GM12878 (cell line): ENCODE data around the gene FYTTD1. TPM values are rescaled to one million over a fixed set of nuclear protein-coding genes. Genes with fewer than 3 reads are reported as not detected.

ENCODE experiments used
- CTCF ChIP-seq, 3 experiments: IDR thresholded peaks in 2 of 3; conservative IDR thresholded peaks in 1 of 3; 2 replicates each; pipeline ENCODE4 v1.5.1; 2011; ENCODE audit warnings: low read depth in 3 of 3, low read length in 3 of 3, mild to moderate bottlenecking in 3 of 3, control low read depth in 2 of 3, moderate library complexity in 2 of 3, inconsistent platforms in 1 of 3, mixed read lengths in 1 of 3; ENCODE audit not compliant: control insufficient read depth in 2 of 3, insufficient read depth in 1 of 3; ENCODE audit errors: extremely low read depth in 1 of 3
- MTA2 ChIP-seq: fragments of 450-650 bp; IDR thresholded peaks from 2 replicates; pipeline ENCODE4 v1.6.1; 2016; ENCODE audit warnings: low read depth, mild to moderate bottlenecking, moderate library complexity
- MTA3 ChIP-seq: IDR thresholded peaks from 2 replicates; pipeline ENCODE4 v1.6.1; 2012; ENCODE audit warnings: low read length, inconsistent platforms, borderline replicate concordance
- NBN ChIP-seq: fragments of 450-650 bp; IDR thresholded peaks from 2 replicates; pipeline ENCODE4 v1.6.1; 2016
- NKRF ChIP-seq: fragments of 450-650 bp; conservative IDR thresholded peaks from 2 replicates; pipeline ENCODE4 v1.6.1; 2017; ENCODE audit warnings: mild to moderate bottlenecking, moderate library complexity
- PAX8 ChIP-seq: fragments of 450-650 bp; IDR thresholded peaks from 2 replicates; pipeline ENCODE4 v1.6.1; 2017; ENCODE audit warnings: mild to moderate bottlenecking, moderate library complexity
- RB1 ChIP-seq: fragments of 450-650 bp; formaldehyde crosslinking; IDR thresholded peaks from 2 replicates; pipeline ENCODE4 v1.6.1; 2017; ENCODE audit warnings: mild to moderate bottlenecking, borderline replicate concordance
- SMAD1 ChIP-seq: fragments of 450-650 bp; IDR thresholded peaks from 2 replicates; pipeline ENCODE4 v1.6.1; 2018; ENCODE audit warnings: mild to moderate bottlenecking, low read depth; ENCODE audit not compliant: partially characterized antibody
- ZBTB11 ChIP-seq: fragments of 450-650 bp; formaldehyde crosslinking; IDR thresholded peaks from 2 replicates; pipeline ENCODE4 v1.5.0; 2022; ENCODE audit warnings: mild to moderate bottlenecking, missing genetic modification characterization
- polyA plus RNA-seq, 11 experiments: library from polyadenylated mRNA; depleted of rRNA in 4 of 11; unstranded in 6 of 11; stranded (reverse) in 5 of 11; fragments of >200 nt; fragmentation: Nextera tagmentation in 4 of 11; fragmentation: Illumina TruSeq in 1 of 11; extraction: Ambion mirVana in 4 of 11; extraction: Trizol in 1 of 11; gene quantifications; 1 replicate in 1 of 11; 2 replicates in 10 of 11; pipeline versions ENCODE4 v1.2.1 to v1.2.3, GENCODE V29; 2011 to 2016; ENCODE audit warnings: inconsistent platforms in 2 of 11, missing spikeins in 2 of 11, low read depth in 1 of 11
- total RNA-seq, 4 experiments: library from RNA; depleted of rRNA in 3 of 4; stranded (reverse); fragments of >200 nt in 3 of 4; fragmentation: Illumina TruSeq in 1 of 4; extraction: Trizol in 1 of 4; gene quantifications; 2 replicates each; pipeline versions ENCODE4 v1.2.1 to v1.2.3, GENCODE V29; 2013 to 2021

Gene FYTTD1
- total and polyA plus RNA-seq, 10 of the 15 experiments (the other 5 are each of a cell fraction or from before 2014, with no cell fraction given): 25.5 to 101 (median 59.4) TPM

- peak; percentile 40; the same call in 1 of the 2 replicates for TF ChIP-seq NKRF
- peak; percentile 76 for TF ChIP-seq SMAD1
- no peak for TF ChIP-seq RB1
- no peak for TF ChIP-seq ZBTB11
- no peak for TF ChIP-seq MTA3
- TF ChIP-seq PAX8: no peak
- TF ChIP-seq NBN: no peak
- no peak for TF ChIP-seq CTCF (IDR thresholded peaks at IDR 0.05 in 2 of 3, conservative IDR thresholded peaks at IDR 0.05 in 1 of 3; ENCODE audit: control insufficient read depth in 2 of 3, extremely low read depth in 1 of 3, insufficient read depth in 1 of 3, low read depth in 3 of 3, low read length in 3 of 3)
- no peak for TF ChIP-seq MTA2
Measured at GRCh38 chr3:197737319-197737649, 12.4 kb upstream of the FYTTD1 start (continued).
